DOHH2 (cell line): ENCODE results near the gene UBR3.
A peak's percentile ranks its signal among the peaks of the same experiment; 100 is the strongest.

Source experiments
- H3F3A ChIP-seq: fragments of 200-600 bp; sonication (generic), shearing (Covaris generic); 2 replicates; pipeline ENCODE4 v1.6.0; 2016; ENCODE audit warnings: antibody characterized with exemption, mild to moderate bottlenecking; ENCODE audit not compliant: control insufficient read depth, insufficient read depth
- H3K27ac ChIP-seq: fragments of 200-600 bp; sonication (generic); 2 replicates; pipeline ENCODE4 v1.5.1; 2014; ENCODE audit warnings: low read depth, mild to moderate bottlenecking, low read length, moderate library complexity
- H3K27me3 ChIP-seq: fragments of 200-600 bp; sonication (generic); 2 replicates; pipeline ENCODE4 v1.6.1; 2014; ENCODE audit warnings: mild to moderate bottlenecking, low read length, mixed read lengths; ENCODE audit not compliant: control insufficient read depth
- H3K36me3 ChIP-seq: fragments of 200-600 bp; sonication (generic); 2 replicates; pipeline ENCODE4 v1.6.1; 2014; ENCODE audit warnings: mild to moderate bottlenecking, low read length, moderate library complexity, mixed read lengths; ENCODE audit not compliant: control insufficient read depth
- H3K4me1 ChIP-seq: fragments of 200-600 bp; sonication (generic); 2 replicates; pipeline ENCODE4 v1.6.1; 2014; ENCODE audit warnings: mild to moderate bottlenecking, low read length, mixed read lengths; ENCODE audit not compliant: control insufficient read depth
- H3K4me2 ChIP-seq: fragments of 200-600 bp; sonication (generic); 2 replicates; pipeline ENCODE4 v1.6.0; 2014; ENCODE audit warnings: mild to moderate bottlenecking, low read length, moderate library complexity
- H3K4me3 ChIP-seq: fragments of 200-600 bp; sonication (generic); 2 replicates; pipeline ENCODE4 v1.5.1; 2014; ENCODE audit warnings: mild to moderate bottlenecking, low read length, mixed read lengths
- H3K79me2 ChIP-seq: fragments of 200-600 bp; sonication (generic); 2 replicates; pipeline ENCODE4 v1.6.1; 2014; ENCODE audit warnings: mild to moderate bottlenecking, low read length, mixed read lengths; ENCODE audit not compliant: control insufficient read depth
- H3K9me2 ChIP-seq: fragments of 200-600 bp; sonication (generic); replicated peaks from 2 replicates; pipeline ENCODE4 v1.6.1; 2014; ENCODE audit warnings: mild to moderate bottlenecking, low read length, mixed read lengths; ENCODE audit not compliant: control insufficient read depth
- H3K9me3 ChIP-seq: fragments of 200-600 bp; sonication (generic); 2 replicates; pipeline ENCODE4 v1.6.1; 2014; ENCODE audit warnings: antibody characterized with exemption, low read length, mixed read lengths; ENCODE audit not compliant: control insufficient read depth, insufficient read depth
- H4K20me1 ChIP-seq: fragments of 200-600 bp; sonication (generic); 2 replicates; pipeline ENCODE4 v1.6.0; 2014; ENCODE audit warnings: low read depth, mild to moderate bottlenecking, antibody characterized with exemption, low read length, moderate library complexity; ENCODE audit not compliant: control insufficient read depth, insufficient read depth
- EZH2phosphoT487 ChIP-seq: fragments of 200-600 bp; sonication (generic); IDR thresholded peaks from 2 replicates; pipeline ENCODE4 v1.6.1; 2017; ENCODE audit warnings: borderline replicate concordance, mild to moderate bottlenecking, antibody characterized with exemption, low read length, moderate library complexity, mixed read lengths
- TF ChIP-seq, protein P1 (sequence below): fragments of 200-600 bp; sonication (generic); IDR thresholded peaks from one replicate; pipeline ENCODE4 v1.5.1; 2014; ENCODE audit warnings: antibody characterized with exemption, mild to moderate bottlenecking, low read depth, low read length; ENCODE audit not compliant: poor library complexity, severe bottlenecking

Gene UBR3

DNA sequence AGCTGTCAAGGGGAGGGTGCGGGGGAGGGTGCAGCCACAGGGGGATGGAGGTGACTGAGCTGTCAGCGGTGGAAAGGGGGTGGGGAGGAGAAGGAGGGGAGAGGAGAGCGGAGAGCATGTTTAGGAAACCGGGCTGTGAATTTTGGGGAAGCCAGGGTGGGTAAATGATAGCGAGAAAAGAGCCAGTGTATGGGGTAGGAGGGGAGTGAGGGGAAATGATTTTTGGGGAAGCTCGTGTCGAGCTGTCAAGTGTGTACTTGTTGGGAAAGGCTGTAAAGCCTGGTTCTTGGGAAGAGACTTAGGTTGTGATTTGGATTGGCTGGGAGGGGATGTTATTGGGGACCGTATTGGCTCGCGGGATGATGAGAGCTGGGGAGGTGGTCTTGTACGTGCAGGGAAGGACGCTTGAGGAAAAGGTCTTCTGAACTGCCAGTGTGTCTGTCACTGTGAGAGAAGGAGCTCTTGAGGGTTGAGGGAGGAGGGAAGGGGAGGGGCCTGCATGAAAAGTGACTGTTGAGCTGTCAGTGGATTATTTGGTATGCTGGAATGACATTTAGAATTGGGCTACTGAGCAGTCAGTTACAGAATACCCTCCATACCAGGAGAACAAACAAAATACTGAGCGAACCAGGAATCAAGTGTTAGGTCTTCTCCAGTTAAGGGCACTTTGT lies 1.0 kb downstream of the UBR3 start:
- peaks cover 5% of the 10 kb centered on the region for H3K36me3 ChIP-seq
- no peaks in the 10 kb centered on the region for H3K9me2 ChIP-seq
- H4K20me1 ChIP-seq: peaks cover 14% of the 10 kb centered on the region
- H3K27ac ChIP-seq: no peak overlapping the region
- peaks cover 7% of the 10 kb centered on the region for H3F3A ChIP-seq
- peaks cover 23% of the 10 kb centered on the region for H3K4me1 ChIP-seq
- no peaks in the 10 kb centered on the region for H3K9me3 ChIP-seq
- TF ChIP-seq, protein P1, sequence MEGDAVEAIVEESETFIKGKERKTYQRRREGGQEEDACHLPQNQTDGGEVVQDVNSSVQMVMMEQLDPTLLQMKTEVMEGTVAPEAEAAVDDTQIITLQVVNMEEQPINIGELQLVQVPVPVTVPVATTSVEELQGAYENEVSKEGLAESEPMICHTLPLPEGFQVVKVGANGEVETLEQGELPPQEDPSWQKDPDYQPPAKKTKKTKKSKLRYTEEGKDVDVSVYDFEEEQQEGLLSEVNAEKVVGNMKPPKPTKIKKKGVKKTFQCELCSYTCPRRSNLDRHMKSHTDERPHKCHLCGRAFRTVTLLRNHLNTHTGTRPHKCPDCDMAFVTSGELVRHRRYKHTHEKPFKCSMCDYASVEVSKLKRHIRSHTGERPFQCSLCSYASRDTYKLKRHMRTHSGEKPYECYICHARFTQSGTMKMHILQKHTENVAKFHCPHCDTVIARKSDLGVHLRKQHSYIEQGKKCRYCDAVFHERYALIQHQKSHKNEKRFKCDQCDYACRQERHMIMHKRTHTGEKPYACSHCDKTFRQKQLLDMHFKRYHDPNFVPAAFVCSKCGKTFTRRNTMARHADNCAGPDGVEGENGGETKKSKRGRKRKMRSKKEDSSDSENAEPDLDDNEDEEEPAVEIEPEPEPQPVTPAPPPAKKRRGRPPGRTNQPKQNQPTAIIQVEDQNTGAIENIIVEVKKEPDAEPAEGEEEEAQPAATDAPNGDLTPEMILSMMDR: no peak
- no peak for TF ChIP-seq EZH2phosphoT487
- H3K4me3 ChIP-seq: peak overlapping the region; percentile 92
- H3K79me2 ChIP-seq: peaks cover 74% of the 10 kb centered on the region
- H3K27me3 ChIP-seq: no peaks in the 10 kb centered on the region
- H3K4me2 ChIP-seq: peak overlapping the region; percentile 90

DNA sequence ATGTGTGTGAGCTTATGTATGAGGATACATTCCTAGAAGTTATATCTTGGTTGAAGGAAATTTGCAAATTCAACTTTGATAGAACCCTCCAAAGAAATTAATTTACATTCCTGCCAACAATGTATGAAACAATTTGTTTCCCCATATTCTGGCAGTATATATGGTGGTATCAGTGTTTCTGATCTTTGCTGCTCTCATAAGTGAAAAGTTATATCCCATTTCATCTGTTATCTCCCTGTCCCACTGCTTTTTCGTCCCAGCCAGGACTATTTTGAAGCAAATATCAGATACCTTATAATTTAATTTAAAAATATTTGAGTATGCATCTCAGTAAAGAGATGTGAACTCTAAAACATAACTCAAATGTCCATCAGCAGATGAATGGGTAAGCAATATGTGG lies 7.1 kb downstream of the UBR3 start:
- TF ChIP-seq EZH2phosphoT487: no peak
- TF ChIP-seq, protein P1: no peak
- H3K27me3 ChIP-seq: no peaks in the 10 kb centered on the region
- H4K20me1 ChIP-seq: no peaks in the 10 kb centered on the region
- no peaks in the 10 kb centered on the region for H3K9me3 ChIP-seq
- peaks cover 5% of the 10 kb centered on the region; the same call in 1 of the 2 replicates for H3K36me3 ChIP-seq
- H3K4me2 ChIP-seq: no peak overlapping the region
- H3K4me3 ChIP-seq: no peak overlapping the region
- no peaks in the 10 kb centered on the region for H3K4me1 ChIP-seq
- H3F3A ChIP-seq: no peaks in the 10 kb centered on the region
- no peaks in the 10 kb centered on the region for H3K9me2 ChIP-seq
- H3K27ac ChIP-seq: no peak overlapping the region
- peaks cover 88% of the 10 kb centered on the region for H3K79me2 ChIP-seq

DNA sequence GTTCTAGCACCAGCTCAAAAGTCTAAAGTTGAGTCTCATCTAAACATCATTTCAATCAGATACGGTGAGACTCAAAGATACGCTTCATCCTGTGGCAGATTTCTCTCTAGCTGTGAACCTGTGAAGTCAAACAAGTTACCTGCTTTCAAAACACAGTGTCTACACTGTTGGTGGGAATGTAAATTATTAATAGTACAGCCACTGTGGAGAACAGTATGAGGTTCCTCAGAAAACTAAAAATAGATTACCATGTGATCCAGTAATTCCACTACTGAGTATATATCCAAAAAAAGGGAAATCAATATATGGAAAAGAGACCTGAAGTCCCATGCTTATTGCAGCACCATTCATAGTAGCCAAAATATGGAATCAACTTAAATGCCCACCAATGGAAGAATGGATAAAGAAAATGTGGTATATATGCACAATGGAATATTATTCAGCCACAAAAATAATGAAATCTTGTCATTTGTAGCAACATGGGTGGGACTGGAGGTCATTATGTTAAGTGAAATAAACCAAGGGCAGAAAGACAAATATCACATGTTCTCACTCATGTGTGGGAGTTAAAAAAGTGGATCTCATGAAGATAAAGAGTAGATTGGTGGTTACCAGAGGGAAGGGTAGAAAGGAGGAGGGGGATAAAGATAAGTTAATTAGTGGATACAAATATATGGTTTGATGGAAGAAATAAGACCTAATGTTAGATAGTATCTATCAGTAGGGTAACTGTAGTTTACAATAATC lies 11.7 kb downstream of the UBR3 start:
- Histone ChIP-seq H3K9me2 (no peaks in the 10 kb centered on the region), H3K9me3 (no peaks in the 10 kb centered on the region), H3K27ac (no peak overlapping the region), H3K4me2 (no peak overlapping the region), H3K27me3 (no peaks in the 10 kb centered on the region), H4K20me1 (no peaks in the 10 kb centered on the region), H3K4me3 (no peak overlapping the region), H3K79me2 (peaks cover 64% of the 10 kb centered on the region), H3K36me3 (peaks cover 5% of the 10 kb centered on the region; the same call in 1 of the 2 replicates), H3F3A (0 out of 2 replicates have a peak, but pooled peaks cover 3% of the 10 kb centered on the region), H3K4me1 (no peaks in the 10 kb centered on the region)
- TF ChIP-seq, protein P1: no peak
- TF ChIP-seq EZH2phosphoT487: no peak
